ENCODE measurements around the gene AATF.

AATF gene

DNA sequence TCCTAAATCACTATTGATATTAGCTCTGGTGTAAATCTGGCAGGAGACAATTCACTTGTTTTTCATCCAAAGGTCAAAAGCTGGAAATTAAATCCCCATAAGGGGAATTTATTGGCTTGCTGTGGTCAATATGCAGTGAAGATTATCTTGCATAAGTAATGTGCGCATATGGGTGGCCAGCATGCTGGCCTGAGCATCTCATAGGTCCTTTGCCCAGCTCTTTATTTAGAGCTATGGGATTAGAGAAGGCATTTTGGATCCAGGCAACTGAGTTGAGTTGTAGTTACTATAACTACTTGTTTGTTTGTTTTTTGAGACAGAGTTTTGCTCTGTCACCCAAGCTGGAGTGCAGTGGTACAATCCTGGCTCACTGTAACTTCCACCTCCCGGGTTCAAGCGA lies 110.7 kb downstream of the AATF start:
- no peak for DNase-seq (ENCODE audit: low read depth)
- H3K4me3 ChIP-seq (ENCODE audit: control insufficient read depth, low read depth, low read length) = no peak overlapping the region
- no peak for TF ChIP-seq CTCF (conservative IDR thresholded peaks at IDR 0.05; ENCODE audit: control insufficient read depth, insufficient read depth, low read depth, low read length)

- no peak for TF ChIP-seq CTCF (conservative IDR thresholded peaks at IDR 0.05; ENCODE audit: control insufficient read depth, insufficient read depth, low read depth, low read length)
- H3K4me3 ChIP-seq (ENCODE audit: control insufficient read depth, low read depth, low read length) = no peak overlapping the region
- no peak for DNase-seq (ENCODE audit: low read depth)
Observed at GRCh38 chr17:37060094-37060493, 111.3 kb downstream of the AATF start.

- no peak for TF ChIP-seq CTCF (conservative IDR thresholded peaks at IDR 0.05; ENCODE audit: control insufficient read depth, insufficient read depth, low read depth, low read length)
- H3K4me3 ChIP-seq (ENCODE audit: control insufficient read depth, low read depth, low read length) = no peak overlapping the region
- DNase-seq (ENCODE audit: low read depth) = no peak
Observed at GRCh38 chr17:37060928-37061327, 112.2 kb downstream of the AATF start.

DNA sequence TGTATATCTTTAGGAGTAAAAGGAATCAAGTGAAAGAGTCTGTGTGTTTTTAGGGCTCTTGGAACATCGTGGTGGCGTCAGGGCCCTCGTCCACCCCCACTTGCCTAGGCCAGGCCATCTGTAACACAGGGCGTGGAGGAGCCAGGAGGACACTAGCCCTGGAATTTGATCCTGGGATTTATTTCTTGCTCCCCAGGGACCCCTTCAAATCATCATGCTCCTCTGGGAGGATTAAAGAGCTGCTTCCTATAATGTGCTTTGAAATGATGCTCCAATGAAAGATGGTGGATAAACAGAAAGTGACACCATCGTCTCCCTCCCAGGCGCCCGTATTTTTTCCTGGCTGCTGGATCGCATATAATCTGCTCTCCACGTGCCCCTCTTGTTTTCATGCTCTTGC lies 113.3 kb downstream of the AATF start:
- H3K4me3 ChIP-seq (ENCODE audit: control insufficient read depth, low read depth, low read length) = no peak overlapping the region
- DNase-seq (ENCODE audit: low read depth) = no peak
- TF ChIP-seq CTCF (conservative IDR thresholded peaks at IDR 0.05; ENCODE audit: control insufficient read depth, insufficient read depth, low read depth, low read length) = no peak

GRCh38 chr17:37064206-37064605 lies 115.5 kb downstream of the AATF start:
- no peak overlapping the region for H3K4me3 ChIP-seq (ENCODE audit: control insufficient read depth, low read depth, low read length)
- no peak for TF ChIP-seq CTCF (conservative IDR thresholded peaks at IDR 0.05; ENCODE audit: control insufficient read depth, insufficient read depth, low read depth, low read length)
- no peak for DNase-seq (ENCODE audit: low read depth)

GRCh38 chr17:37064956-37065355 lies 116.2 kb downstream of the AATF start:
- TF ChIP-seq CTCF (conservative IDR thresholded peaks at IDR 0.05; ENCODE audit: control insufficient read depth, insufficient read depth, low read depth, low read length) = no peak
- no peak overlapping the region for H3K4me3 ChIP-seq (ENCODE audit: control insufficient read depth, low read depth, low read length)
- no peak for DNase-seq (ENCODE audit: low read depth)

Measured in fibroblast of mammary gland (primary cell).